ENCODE results near the gene DISP2. TPM values are rescaled to one million over a fixed set of nuclear protein-coding genes. Genes with fewer than 3 reads are reported as not detected.
A peak's percentile ranks its signal among the peaks of the same experiment; 100 is the strongest.

Gene DISP2
- total RNA-seq, 1 experiment from 2014 or later: 1.3 TPM

DNA sequence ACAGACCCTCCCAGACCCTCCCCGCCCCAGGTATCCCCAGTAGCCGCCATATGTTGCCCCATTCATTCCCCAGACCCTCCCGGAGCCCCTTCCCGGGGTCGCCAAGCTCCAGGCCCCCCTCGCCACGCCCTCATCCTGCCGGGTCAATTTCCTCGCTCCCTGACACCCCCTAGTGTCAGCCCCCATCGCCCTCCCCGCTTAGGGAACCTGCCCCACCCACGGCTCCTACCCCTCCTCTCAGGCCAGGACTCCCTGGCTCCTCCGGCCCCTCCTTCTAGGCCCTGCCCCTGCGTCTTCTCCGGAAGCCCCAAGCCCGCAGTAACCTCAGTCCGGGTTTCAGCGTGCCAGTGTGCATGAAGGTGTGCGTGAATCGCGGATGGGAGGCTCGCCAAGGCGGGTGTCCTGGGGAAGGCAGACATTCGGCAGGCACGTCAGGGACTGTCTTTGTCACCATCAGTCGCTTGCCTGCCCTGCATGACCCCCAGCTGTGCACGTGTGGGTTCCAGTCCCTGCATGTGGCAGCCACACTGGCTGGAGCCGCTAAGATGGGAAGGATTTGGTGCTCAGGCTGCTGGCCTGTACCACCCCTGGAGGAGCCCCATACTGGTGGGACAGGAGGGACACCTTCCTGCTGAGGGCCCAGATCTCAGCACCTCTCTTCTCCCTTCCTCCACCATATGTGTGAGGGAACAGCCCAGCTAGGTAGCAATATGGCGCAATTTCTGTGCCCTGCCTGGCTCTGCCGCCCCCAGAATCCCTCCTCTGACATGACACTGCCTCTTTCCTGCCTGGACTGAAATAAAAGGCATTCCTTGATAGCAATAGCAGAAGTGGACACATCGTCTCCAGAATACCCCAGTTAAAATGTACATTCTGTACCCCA is 693 bp downstream of the DISP2 start:
- no peaks in the 10 kb centered on the region for H3K27me3 Mint-ChIP-seq (ENCODE audit: unreplicated experiment)

DNA sequence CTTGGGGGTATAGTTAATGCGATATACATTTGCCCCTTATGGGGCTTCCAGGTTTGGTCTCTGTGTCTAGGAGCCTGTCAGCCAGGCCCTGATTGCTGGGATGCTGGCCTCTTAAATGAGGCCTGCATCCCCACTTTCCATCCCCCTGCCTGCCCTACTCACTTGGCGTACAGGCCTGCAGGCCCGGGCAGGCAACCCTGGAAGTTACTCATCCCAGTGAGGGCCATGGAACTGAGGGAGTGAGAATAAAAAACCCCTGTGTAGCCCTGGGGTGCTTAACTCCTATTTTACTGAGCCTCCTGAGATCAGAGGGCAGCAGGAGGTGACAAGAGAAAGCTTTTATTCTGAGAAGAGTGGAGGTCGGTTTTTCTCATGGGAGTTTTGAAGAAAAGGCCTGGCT is 2.0 kb downstream of the DISP2 start:
- no peak for DNase-seq
- BruUV-seq (replicated peaks): no TSS peak
- Mint-ChIP-seq H3K36me3 (ENCODE audit: insufficient read depth, unreplicated experiment) (no peaks in the 10 kb centered on the region), H3K27me3 (ENCODE audit: unreplicated experiment) (no peaks in the 10 kb centered on the region), H3K9me3 (ENCODE audit: low read depth, unreplicated experiment) (no peaks in the 10 kb centered on the region), H3K27ac (ENCODE audit: unreplicated experiment) (no peak overlapping the region), H3K4me1 (ENCODE audit: low read depth, unreplicated experiment) (peaks cover 10% of the 10 kb centered on the region), H3K4me3 (ENCODE audit: low read depth, unreplicated experiment) (no peak overlapping the region)
- intact Hi-C loops (cut with micrococcal nuclease; ENCODE audit: unreplicated experiment): no loop called here
- TF ChIP-seq, protein P1, sequence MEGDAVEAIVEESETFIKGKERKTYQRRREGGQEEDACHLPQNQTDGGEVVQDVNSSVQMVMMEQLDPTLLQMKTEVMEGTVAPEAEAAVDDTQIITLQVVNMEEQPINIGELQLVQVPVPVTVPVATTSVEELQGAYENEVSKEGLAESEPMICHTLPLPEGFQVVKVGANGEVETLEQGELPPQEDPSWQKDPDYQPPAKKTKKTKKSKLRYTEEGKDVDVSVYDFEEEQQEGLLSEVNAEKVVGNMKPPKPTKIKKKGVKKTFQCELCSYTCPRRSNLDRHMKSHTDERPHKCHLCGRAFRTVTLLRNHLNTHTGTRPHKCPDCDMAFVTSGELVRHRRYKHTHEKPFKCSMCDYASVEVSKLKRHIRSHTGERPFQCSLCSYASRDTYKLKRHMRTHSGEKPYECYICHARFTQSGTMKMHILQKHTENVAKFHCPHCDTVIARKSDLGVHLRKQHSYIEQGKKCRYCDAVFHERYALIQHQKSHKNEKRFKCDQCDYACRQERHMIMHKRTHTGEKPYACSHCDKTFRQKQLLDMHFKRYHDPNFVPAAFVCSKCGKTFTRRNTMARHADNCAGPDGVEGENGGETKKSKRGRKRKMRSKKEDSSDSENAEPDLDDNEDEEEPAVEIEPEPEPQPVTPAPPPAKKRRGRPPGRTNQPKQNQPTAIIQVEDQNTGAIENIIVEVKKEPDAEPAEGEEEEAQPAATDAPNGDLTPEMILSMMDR (IDR thresholded peaks at IDR 0.05; ENCODE audit: unreplicated experiment): no peak
- CTCF ChIA-PET: no interaction called here

More for the DNA sequence above, 693 bp downstream of the DISP2 start:
- TF ChIP-seq, protein P1 (IDR thresholded peaks at IDR 0.05; ENCODE audit: unreplicated experiment): no peak
- Mint-ChIP-seq H3K4me3 (ENCODE audit: low read depth, unreplicated experiment) (peak overlapping the region; percentile 70), H3K27ac (ENCODE audit: unreplicated experiment) (no peak overlapping the region), H3K36me3 (ENCODE audit: insufficient read depth, unreplicated experiment) (no peaks in the 10 kb centered on the region), H3K4me1 (ENCODE audit: low read depth, unreplicated experiment) (peaks cover 20% of the 10 kb centered on the region), H3K9me3 (ENCODE audit: low read depth, unreplicated experiment) (no peaks in the 10 kb centered on the region)
- no TSS peak for BruUV-seq (replicated peaks)
- CTCF ChIA-PET: no interaction called here
- DNase-seq: peak; percentile 33
- intact Hi-C loops (cut with micrococcal nuclease; ENCODE audit: unreplicated experiment): no loop called here

DNA sequence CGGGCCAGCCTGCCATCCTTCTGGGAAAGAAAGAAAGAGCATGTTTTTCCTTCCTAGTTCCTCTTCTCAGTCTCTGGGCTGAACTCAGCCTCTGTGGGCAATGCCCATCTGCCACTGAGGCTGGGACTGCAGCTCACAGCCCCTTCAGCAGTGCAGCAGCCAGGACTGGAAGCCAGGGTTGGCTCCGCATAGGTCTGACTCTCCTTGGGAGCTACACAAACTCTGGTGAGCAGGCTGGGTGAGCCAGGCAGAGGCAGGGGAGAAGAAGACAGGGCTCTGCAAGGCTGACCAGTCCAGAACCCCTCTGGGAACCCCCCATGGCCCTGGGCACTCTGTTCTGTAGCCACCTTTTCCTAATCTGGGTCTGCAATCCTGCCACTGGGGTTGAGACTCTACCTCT is 3.6 kb downstream of the DISP2 start:
- H3K4me3 Mint-ChIP-seq (ENCODE audit: low read depth, unreplicated experiment): no peak overlapping the region
- H3K27me3 Mint-ChIP-seq (ENCODE audit: unreplicated experiment): no peaks in the 10 kb centered on the region
- no peak overlapping the region for H3K27ac Mint-ChIP-seq (ENCODE audit: unreplicated experiment)
- intact Hi-C loops (cut with micrococcal nuclease; ENCODE audit: unreplicated experiment): no loop called here
- peaks cover 7% of the 10 kb centered on the region for H3K4me1 Mint-ChIP-seq (ENCODE audit: low read depth, unreplicated experiment)
- TF ChIP-seq, protein P1 (IDR thresholded peaks at IDR 0.05; ENCODE audit: unreplicated experiment): no peak
- CTCF ChIA-PET: no interaction called here
- no TSS peak for BruUV-seq (replicated peaks)
- no peak for DNase-seq
- H3K9me3 Mint-ChIP-seq (ENCODE audit: low read depth, unreplicated experiment): no peaks in the 10 kb centered on the region
- no peaks in the 10 kb centered on the region for H3K36me3 Mint-ChIP-seq (ENCODE audit: insufficient read depth, unreplicated experiment)

DNA sequence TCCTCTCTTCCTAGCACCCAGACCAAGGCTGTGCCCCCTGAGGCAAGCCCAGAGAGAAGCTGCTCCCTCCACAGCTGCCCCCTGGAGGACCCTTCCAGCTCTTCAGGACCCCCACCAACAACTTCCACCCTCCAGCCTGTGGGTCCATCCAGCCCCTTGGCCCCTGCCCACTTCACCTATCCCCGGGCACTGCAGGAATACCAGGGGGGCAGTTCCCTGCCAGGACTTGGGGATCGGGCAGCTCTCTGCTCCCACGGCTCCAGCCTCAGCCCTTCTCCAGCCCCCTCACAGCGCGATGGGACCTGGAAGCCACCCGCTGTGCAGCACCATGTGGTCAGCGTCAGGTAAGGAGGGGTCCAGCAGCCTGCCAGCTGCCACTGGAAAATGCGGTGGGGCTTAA is 5.6 kb downstream of the DISP2 start:
- peaks cover 5% of the 10 kb centered on the region for H3K36me3 Mint-ChIP-seq (ENCODE audit: insufficient read depth, unreplicated experiment)
- CTCF ChIA-PET: no interaction called here
- no peaks in the 10 kb centered on the region for H3K9me3 Mint-ChIP-seq (ENCODE audit: low read depth, unreplicated experiment)
- TF ChIP-seq, protein P1 (IDR thresholded peaks at IDR 0.05; ENCODE audit: unreplicated experiment): no peak
- H3K4me1 Mint-ChIP-seq (ENCODE audit: low read depth, unreplicated experiment): peaks cover 11% of the 10 kb centered on the region
- no TSS peak for BruUV-seq (replicated peaks)
- no peak overlapping the region for H3K4me3 Mint-ChIP-seq (ENCODE audit: low read depth, unreplicated experiment)
- intact Hi-C loops (cut with micrococcal nuclease; ENCODE audit: unreplicated experiment): no loop called here
- no peak overlapping the region for H3K27ac Mint-ChIP-seq (ENCODE audit: unreplicated experiment)
- no peaks in the 10 kb centered on the region for H3K27me3 Mint-ChIP-seq (ENCODE audit: unreplicated experiment)
- no peak for DNase-seq

Data from Calu3 (cell line).